Astrocyte of the spinal cord (primary cell): ENCODE measurements around the gene ABI2.
A peak's percentile ranks its signal among the peaks of the same experiment; 100 is the strongest.

ENCODE experiments used
- DNase-seq: peaks from one replicate; pipeline ENCODE4 v3.0.0; 2011; ENCODE audit warnings: low read depth, low spot score
- H3K4me3 ChIP-seq: 2 replicates; pipeline ENCODE4 v1.5.1; 2011; ENCODE audit warnings: low read depth, mild to moderate bottlenecking, low read length, moderate library complexity
- CTCF ChIP-seq: IDR thresholded peaks from 2 replicates; pipeline ENCODE4 v1.5.1; 2012; ENCODE audit warnings: low read depth, mild to moderate bottlenecking, low read length, inconsistent platforms
- in situ Hi-C: cut with HindIII; loops from 2 replicates; pipeline ENCODE4 v1.10.0; 2017; ENCODE audit warnings: low sequenced_read_pairs

ABI2 gene

GRCh38 chr2:203476881-203477280 lies 148.7 kb downstream of the ABI2 start:
- in situ Hi-C loops: no loop called here
- no peak for TF ChIP-seq CTCF
- no peak overlapping the region for H3K4me3 ChIP-seq
- DNase-seq: no peak

GRCh38 chr2:203480623-203481022 lies 152.4 kb downstream of the ABI2 start:
- H3K4me3 ChIP-seq: no peak overlapping the region
- no peak for TF ChIP-seq CTCF
- DNase-seq: no peak
- in situ Hi-C loops: no loop called here

GRCh38 chr2:203484266-203485112 lies 156.3 kb downstream of the ABI2 start:
- in situ Hi-C loops: no loop called here

GRCh38 chr2:203489531-203489930 lies 161.3 kb downstream of the ABI2 start:
- in situ Hi-C loops: no loop called here
- H3K4me3 ChIP-seq: no peak overlapping the region
- no peak for TF ChIP-seq CTCF
- DNase-seq: no peak

More at GRCh38 chr2:203484266-203485112, 156.3 kb downstream of the ABI2 start:
- DNase-seq: no peak
- peak; percentile 52 for TF ChIP-seq CTCF
- H3K4me3 ChIP-seq: no peak overlapping the region

GRCh38 chr2:203490391-203490790 lies 162.2 kb downstream of the ABI2 start:
- TF ChIP-seq CTCF: no peak
- no peak overlapping the region for H3K4me3 ChIP-seq
- DNase-seq: no peak
- in situ Hi-C loops: no loop called here

- no peak overlapping the region for H3K4me3 ChIP-seq
- TF ChIP-seq CTCF: no peak
- in situ Hi-C loops: no loop called here
- peak; percentile 39 for DNase-seq
Measured at GRCh38 chr2:203492965-203493364, 164.8 kb downstream of the ABI2 start.
